Lung microvascular endothelial cell (primary cell): ENCODE measurements around the gene TPM4. TPM values are rescaled to one million over a fixed set of nuclear protein-coding genes. Genes with fewer than 3 reads are reported as not detected.
A peak's percentile ranks its signal among the peaks of the same experiment; 100 is the strongest.
"Not testable (repeated sequence)": the region's sequence is repeated elsewhere in the genome, so short reads cannot be mapped to it uniquely, and the experiment has no call there.

ENCODE experiments used
- DNase-seq, 2 donors: peaks; one replicate each; pipeline versions ENCODE4 v3.0.0 to v3.0.0-alpha.2; 2010; ENCODE audit warnings: low read depth in 2 of 2
- total RNA-seq: library from RNA; depleted of rRNA; stranded (reverse); fragments of >200 nt; gene quantifications from 2 replicates; pipeline ENCODE4 v1.2.1, GENCODE V29; 2014

The TPM4 gene
- total RNA-seq = 301 and 363 TPM in 2 replicates

DNA sequence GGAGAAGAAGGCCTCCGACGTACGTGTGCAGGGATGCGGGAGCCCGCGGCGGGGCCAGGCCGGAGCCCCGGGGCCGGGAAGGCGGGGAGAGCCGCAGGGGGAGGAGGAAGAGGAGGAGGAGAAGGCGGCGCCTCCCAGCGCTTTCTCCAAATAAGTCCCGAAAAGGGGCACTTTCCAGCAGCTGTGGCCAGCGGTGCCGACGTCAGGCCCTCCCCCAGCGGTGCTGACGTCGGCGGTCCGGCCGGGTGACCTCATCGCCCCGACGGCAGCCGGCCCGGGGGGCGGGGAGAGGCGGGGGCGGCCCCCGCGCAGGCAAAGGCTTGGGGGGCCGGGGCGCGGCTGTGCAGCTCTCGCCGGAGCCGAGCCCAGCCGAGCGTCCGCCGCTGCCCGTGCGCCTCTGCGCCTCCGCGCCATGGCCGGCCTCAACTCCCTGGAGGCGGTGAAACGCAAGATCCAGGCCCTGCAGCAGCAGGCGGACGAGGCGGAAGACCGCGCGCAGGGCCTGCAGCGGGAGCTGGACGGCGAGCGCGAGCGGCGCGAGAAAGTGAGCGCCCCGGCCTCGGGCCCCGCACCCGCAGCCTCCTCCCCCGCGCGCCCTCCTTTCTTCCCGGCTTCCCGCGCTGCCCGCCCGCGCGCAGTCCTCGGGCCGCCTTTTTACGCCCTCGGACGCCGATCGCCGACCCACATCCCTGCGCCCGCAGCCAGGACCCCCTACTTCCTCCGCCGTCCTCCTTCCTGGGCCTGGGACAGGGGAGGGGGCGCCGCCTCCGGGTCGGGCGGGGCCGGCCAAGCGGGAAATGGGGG lies at the start of gene TPM4:
Gene TPM4, plus strand, starts transcription at position 342 of the 804 bp plus-strand sequence. Its CDS starts 71 bp downstream, at position 413.
- DNase-seq = peak; percentile 92 to 95

GRCh38 chr19:16026756-16027155 lies 49.5 kb upstream of the TPM4 start:
- DNase-seq = no peak

DNA sequence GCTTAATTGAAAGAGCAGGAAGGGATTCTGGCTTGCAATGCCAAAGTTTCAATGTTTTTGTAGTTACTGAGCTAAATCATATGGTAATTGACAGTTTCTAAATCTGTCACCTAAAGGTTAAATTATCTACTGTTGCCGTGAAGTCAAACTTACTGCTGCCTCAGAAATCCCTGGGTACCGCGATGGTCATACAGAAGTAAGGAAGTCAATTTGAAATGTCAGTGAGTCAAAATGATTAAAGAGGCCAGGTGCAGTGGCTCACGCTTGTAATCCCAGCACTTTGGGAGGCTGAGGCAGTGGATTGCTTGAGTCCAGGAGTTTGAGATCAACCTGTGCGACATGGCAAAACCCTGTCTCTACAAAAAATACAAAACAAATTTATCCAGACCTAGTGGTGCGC lies 48.8 kb upstream of the TPM4 start:
- DNase-seq = no peak

DNA sequence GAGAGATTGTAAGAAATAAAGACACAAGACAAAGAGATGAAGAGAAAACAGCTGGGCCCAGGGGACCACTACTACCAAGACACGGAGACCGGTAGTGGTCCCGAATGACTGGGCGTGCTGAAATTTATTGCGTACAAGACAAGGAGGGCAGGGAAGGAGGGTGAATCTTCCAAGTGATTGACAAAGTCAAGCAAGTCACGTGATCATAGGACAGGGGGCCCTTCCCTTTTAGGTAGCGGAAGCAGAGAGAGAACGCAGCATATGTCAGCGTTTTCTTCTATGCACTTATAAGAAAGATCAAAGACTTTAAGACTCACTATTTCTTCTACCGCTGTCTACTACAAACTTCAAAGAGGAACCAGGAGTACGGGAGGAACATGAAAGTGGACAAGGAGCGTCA lies 46.1 kb upstream of the TPM4 start:
- not testable (repeated sequence) for DNase-seq

GRCh38 chr19:16030964-16031871 lies 45.1 kb upstream of the TPM4 start:
- DNase-seq = no peak

DNA sequence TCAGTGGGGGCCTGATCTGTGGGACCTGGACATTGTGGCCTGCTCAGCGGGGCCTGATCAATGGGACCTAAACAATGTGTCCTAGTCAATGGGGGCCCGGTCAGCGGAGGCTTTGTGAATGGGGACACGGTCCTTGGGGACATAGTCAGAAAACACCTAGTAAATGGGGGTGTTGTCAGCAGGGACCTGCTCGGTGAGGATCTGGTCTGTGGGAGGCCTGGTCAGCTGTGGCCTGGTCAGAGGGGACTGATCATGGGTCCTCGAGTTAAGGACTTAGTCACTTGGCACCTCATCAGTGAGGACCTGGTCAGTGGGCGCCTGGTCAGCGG lies 44.5 kb upstream of the TPM4 start:
- no peak for DNase-seq

- DNase-seq = no peak
These were observed 43.7 kb upstream of the TPM4 start for GRCh38 chr19:16032509-16033135.

GRCh38 chr19:16033136-16033530 lies 43.2 kb upstream of the TPM4 start:
- DNase-seq = no peak

GRCh38 chr19:16033721-16034120 lies 42.6 kb upstream of the TPM4 start:
- no peak for DNase-seq

GRCh38 chr19:16034180-16034579 lies 42.1 kb upstream of the TPM4 start:
- no peak for DNase-seq

DNA sequence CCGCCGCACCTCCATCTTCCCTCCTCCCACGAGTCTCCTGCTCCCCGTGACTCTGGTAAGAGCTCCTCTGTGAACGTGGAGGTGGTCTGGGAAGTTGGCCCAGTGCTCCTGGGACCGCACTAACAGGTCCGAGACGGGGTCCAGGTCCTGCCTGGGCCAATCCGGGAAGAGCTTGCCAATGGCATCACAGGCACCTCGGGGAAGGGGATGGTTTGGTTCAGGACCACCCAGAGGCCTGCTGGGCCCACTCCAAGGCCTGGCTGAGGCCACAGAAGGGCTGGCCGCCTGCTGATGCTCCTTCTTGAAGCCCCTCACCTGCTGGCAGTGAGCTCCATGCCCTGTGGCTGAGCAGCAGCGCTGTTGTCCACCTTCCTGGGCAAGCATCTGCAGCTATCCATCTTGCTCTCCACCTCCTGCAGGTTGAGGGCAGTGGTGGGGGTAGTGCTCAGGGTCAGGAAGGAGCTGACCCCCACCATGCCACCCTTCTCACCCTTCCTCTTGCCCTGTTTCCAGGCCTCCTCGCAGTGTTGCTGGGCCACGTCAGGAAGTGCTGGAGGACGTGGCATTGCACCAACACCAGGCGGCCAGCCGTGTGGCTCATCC lies 41.2 kb upstream of the TPM4 start:
- no peak for DNase-seq

GRCh38 chr19:16035601-16036297 lies 40.5 kb upstream of the TPM4 start:
- DNase-seq = no peak

DNA sequence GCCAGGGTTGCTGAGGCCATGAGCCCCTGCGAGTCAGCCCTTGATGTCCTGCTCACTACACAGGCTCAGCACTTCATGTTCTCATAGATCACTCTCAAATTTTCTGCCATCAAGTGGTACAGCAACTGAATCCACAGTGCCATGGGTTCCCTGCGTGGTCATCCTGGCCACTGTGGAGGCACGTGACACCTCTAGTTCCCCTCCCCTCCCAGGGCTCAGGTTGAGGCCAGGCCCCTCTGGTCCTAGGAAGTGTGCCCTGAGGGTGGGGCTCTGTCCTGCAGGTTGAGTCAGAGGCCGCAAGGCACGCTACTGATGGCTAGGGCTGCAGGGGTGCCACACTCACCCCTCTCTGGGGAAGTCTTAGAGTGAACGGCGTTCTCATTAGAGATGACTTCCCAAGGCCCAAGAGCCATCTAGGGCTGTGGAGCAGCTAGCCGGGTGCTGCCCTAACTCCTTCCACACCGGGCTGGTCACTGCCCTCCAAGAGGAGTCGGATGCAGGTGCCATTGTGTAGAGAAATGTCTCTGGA lies 39.8 kb upstream of the TPM4 start:
- DNase-seq = no peak

GRCh38 chr19:16036941-16037340 lies 39.4 kb upstream of the TPM4 start:
- DNase-seq = no peak

DNA sequence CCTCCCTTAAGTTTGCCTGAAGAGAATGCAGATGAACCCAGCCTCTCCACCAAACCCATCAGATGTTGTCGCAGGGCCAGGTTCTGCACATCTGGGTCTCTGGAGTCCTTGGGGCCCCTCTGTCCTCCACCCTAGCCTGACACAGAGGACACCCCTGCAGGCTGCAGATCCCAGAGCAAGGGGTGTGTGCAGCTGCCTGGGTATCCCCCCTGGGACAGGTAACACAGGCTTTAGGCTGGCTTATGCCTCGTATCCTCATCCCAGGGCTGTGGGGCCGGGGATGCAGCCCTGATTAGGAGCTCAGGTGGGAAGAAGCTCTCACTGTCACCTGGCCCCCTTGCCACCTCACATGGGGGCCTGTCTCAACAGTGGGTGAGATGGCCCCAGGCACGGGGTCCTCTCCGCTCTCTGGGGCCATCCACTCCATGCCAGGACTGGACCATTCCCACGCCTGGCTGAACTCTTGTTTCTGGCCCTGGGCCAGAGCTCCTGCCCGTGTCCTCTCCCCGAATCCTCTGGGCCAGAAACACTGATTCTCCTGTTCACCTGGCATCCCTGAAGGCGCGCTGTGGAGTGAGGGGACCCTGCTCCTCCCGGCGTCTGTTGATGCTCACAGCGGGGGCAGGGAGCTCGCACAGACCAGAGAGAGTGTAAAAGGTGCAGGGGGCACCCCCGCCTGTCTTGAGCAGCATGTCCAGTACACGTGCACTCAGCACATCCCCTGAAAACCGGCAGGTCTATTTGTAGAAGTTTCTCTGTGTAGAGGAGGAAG lies 38.7 kb upstream of the TPM4 start:
- DNase-seq = no peak

GRCh38 chr19:16038196-16038695 lies 38.0 kb upstream of the TPM4 start:
- DNase-seq = no peak

GRCh38 chr19:16039081-16039480 lies 37.2 kb upstream of the TPM4 start:
- no peak for DNase-seq

DNA sequence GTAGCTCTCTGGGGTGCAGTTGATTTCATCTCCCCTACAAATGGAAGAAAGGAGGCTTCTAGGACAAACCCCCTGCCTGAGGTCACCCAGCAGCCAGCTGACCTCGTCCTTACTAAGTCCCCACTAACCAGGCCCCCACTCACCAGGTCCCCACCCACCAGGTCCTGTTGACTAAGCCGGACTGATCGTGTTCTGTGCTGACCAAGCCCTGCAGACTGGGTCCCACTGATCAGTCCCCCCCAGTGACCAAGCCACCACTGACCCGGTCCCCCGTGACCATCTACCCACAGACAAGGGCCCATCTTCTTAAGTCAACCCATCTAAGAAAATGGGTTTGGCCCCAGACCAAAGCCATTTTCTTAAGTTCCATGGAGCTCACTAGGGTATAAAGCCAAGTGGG lies 36.8 kb upstream of the TPM4 start:
- no peak for DNase-seq

DNA sequence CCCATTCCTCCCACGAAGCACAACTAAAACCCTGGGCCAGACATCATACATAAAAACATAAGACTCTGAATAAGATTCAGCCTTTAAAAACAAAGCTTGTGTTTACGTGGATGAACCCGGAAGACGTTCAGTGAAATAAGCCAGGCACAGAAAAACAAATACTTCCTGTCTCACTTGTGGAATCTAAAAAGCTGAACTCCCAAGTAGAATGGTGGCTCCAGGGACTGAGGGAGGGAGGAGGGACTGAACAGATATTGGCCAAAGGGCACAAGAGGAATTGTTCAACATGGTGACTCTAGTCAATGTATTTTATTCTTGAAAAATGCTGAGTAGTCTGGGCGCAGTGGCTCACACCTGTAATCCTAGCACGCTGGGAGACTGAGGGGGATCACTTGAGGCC lies 35.7 kb upstream of the TPM4 start:
- DNase-seq = peak in 1 of 2 donors; percentile 34
